ENCODE results near the gene MEN1. TPM values are rescaled to one million over a fixed set of nuclear protein-coding genes. Genes with fewer than 3 reads are reported as not detected.

Gene MEN1
- total RNA-seq, 2 experiments from 2014 or later: 16.4 to 17.7 TPM

Other genes with a start within 250 kb of the MEN1 start
- not detected for gene SLC22A12, start 219.3 kb downstream of the MEN1 start, total RNA-seq
- under 1 TPM; 0.05 to 0.31 TPM for gene NRXN2, start 87.4 kb downstream of the MEN1 start, total RNA-seq
- 100 to 1,000 TPM; 668 to 672 TPM for gene RASGRP2, start 66.4 kb downstream of the MEN1 start, total RNA-seq
- 1 to 10 TPM; 5.0 to 6.0 TPM for gene PYGM, start 50.6 kb downstream of the MEN1 start, total RNA-seq
- gene SF1, start 32.0 kb downstream of the MEN1 start, total RNA-seq: 1,000 to 10,000 TPM; 1,632 to 1,657 TPM
- gene MAP4K2, start 7.3 kb downstream of the MEN1 start, total RNA-seq: 10 to 100 TPM; 71.9 to 74.1 TPM
- 1 to 10 TPM; 6.9 to 9.7 TPM for gene CDC42BPG, start 34.1 kb upstream of the MEN1 start, total RNA-seq
- gene EHD1, start 68.1 kb upstream of the MEN1 start, total RNA-seq: 100 to 1,000 TPM; 132 to 139 TPM
- gene ATG2A, start 106.7 kb upstream of the MEN1 start, total RNA-seq: 100 to 1,000 TPM; 189 to 198 TPM
- gene PPP2R5B, start 114.1 kb upstream of the MEN1 start, total RNA-seq: 10 to 100 TPM; 16.8 to 18.3 TPM
- under 1 TPM; 0.49 to 0.56 TPM for gene GPHA2, start 125.3 kb upstream of the MEN1 start, total RNA-seq
- under 1 TPM; 0.50 to 0.55 TPM for gene MAJIN, start 161.6 kb upstream of the MEN1 start, total RNA-seq
- gene BATF2, start 186.4 kb upstream of the MEN1 start, total RNA-seq: not detected
- 10 to 100 TPM; 10.5 to 11.1 TPM for gene ARL2, start 203.6 kb upstream of the MEN1 start, total RNA-seq
- gene SNX15, start 216.9 kb upstream of the MEN1 start, total RNA-seq: 10 to 100 TPM; 13.9 to 14.7 TPM
- under 1 TPM; 0.49 to 0.78 TPM for gene SAC3D1, start 230.7 kb upstream of the MEN1 start, total RNA-seq
- 1 to 10 TPM; 7.7 to 9.2 TPM for gene NAALADL1, start 248.0 kb upstream of the MEN1 start, total RNA-seq

Data from CD4-positive, alpha-beta T cell (primary cell).